ENCODE measurements around the gene CACNA2D4.

- TF ChIP-seq CTCF (IDR thresholded peaks at IDR 0.05 in 4 of 5, conservative IDR thresholded peaks at IDR 0.05 in 1 of 5) = no peak
- TF ChIP-seq POLR2A (IDR thresholded peaks at IDR 0.05) = no peak
Measured at GRCh38 chr12:1912580-1913376, 5.7 kb downstream of the CACNA2D4 start.
